ENCODE results near the gene NAPEPLD.

DNA sequence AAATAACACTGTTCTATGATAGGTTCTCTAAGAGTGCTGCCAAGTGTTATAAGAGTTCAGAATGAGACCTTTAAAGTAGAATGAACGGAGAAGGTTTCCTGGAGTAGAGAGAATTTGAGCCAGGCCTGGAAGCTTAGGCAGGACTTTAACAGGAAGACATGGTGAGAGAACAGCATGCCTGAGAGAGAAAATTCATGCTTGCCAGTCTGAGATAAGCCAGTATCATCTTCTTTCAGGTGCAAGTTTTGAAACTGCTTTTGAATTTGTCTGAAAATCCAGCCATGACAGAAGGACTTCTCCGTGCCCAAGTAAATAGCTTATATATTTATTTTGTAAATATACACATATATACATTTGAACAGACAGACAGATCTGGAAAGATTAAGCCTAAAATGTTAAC is 51.9 kb downstream of the NAPEPLD start:
- TF ChIP-seq EP300 (IDR thresholded peaks at IDR 0.05; ENCODE audit: low read depth), result no peak
- TF ChIP-seq, protein P1, sequence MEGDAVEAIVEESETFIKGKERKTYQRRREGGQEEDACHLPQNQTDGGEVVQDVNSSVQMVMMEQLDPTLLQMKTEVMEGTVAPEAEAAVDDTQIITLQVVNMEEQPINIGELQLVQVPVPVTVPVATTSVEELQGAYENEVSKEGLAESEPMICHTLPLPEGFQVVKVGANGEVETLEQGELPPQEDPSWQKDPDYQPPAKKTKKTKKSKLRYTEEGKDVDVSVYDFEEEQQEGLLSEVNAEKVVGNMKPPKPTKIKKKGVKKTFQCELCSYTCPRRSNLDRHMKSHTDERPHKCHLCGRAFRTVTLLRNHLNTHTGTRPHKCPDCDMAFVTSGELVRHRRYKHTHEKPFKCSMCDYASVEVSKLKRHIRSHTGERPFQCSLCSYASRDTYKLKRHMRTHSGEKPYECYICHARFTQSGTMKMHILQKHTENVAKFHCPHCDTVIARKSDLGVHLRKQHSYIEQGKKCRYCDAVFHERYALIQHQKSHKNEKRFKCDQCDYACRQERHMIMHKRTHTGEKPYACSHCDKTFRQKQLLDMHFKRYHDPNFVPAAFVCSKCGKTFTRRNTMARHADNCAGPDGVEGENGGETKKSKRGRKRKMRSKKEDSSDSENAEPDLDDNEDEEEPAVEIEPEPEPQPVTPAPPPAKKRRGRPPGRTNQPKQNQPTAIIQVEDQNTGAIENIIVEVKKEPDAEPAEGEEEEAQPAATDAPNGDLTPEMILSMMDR (IDR thresholded peaks at IDR 0.05), result no peak
